Loucy (cell line): ENCODE measurements around the gene MPPED2.

ENCODE experiments used
- H2AFZ ChIP-seq: fragments of 200-600 bp; sonication (generic); 2 replicates; pipeline ENCODE4 v1.6.0; 2016; ENCODE audit warnings: antibody characterized with exemption, mild to moderate bottlenecking, low read length, moderate library complexity
- H3F3A ChIP-seq: fragments of 200-600 bp; 2 replicates; pipeline ENCODE4 v1.6.0; 2016; ENCODE audit warnings: antibody characterized with exemption, low read depth, mild to moderate bottlenecking
- H3K27me3 ChIP-seq: fragments of 200-600 bp; sonication (generic); 2 replicates; pipeline ENCODE4 v1.6.1; 2014; ENCODE audit warnings: low read length, mild to moderate bottlenecking; ENCODE audit not compliant: insufficient read depth, poor library complexity, severe bottlenecking
- H3K36me3 ChIP-seq: fragments of 200-600 bp; sonication (generic); 2 replicates; pipeline ENCODE4 v1.6.1; 2016; ENCODE audit warnings: low read length; ENCODE audit not compliant: insufficient read depth
- H3K4me1 ChIP-seq: fragments of 200-600 bp; sonication (generic); 2 replicates; pipeline ENCODE4 v1.5.1; 2014; ENCODE audit warnings: low read length, mild to moderate bottlenecking; ENCODE audit not compliant: insufficient read depth, poor library complexity, severe bottlenecking
- H3K4me2 ChIP-seq: fragments of 200-600 bp; sonication (generic); 2 replicates; pipeline ENCODE4 v1.6.0; 2014; ENCODE audit warnings: antibody characterized with exemption, low read length, low read depth, mild to moderate bottlenecking; ENCODE audit not compliant: poor library complexity, severe bottlenecking
- H3K4me3 ChIP-seq: fragments of 200-600 bp; sonication (generic); 2 replicates; pipeline ENCODE4 v1.5.1; 2014; ENCODE audit warnings: low read length, mild to moderate bottlenecking, mixed read lengths; ENCODE audit not compliant: poor library complexity, severe bottlenecking
- H3K79me2 ChIP-seq: fragments of 200-600 bp; sonication (generic); 2 replicates; pipeline ENCODE4 v1.6.1; 2014; ENCODE audit warnings: low read length; ENCODE audit not compliant: insufficient read depth
- H3K9ac ChIP-seq: fragments of 200-600 bp; sonication (generic); 2 replicates; pipeline ENCODE4 v1.6.0; 2014; ENCODE audit warnings: mild to moderate bottlenecking, low read depth, low read length, moderate library complexity; ENCODE audit not compliant: poor library complexity, severe bottlenecking
- H3K9me2 ChIP-seq: fragments of 200-600 bp; sonication (generic); replicated peaks from 2 replicates; pipeline ENCODE4 v1.6.1; 2016; ENCODE audit warnings: low read depth, low read length, mixed read lengths
- H3K9me3 ChIP-seq: fragments of 200-600 bp; sonication (generic); 2 replicates; pipeline ENCODE4 v1.6.1; 2014; ENCODE audit warnings: mild to moderate bottlenecking, antibody characterized with exemption, low read length, low read depth; ENCODE audit not compliant: insufficient read depth
- H4K20me1 ChIP-seq: fragments of 200-600 bp; sonication (generic); 2 replicates; pipeline ENCODE4 v1.6.0; 2014; ENCODE audit warnings: antibody characterized with exemption, low read length, mild to moderate bottlenecking; ENCODE audit not compliant: insufficient read depth, poor library complexity, severe bottlenecking
- CTCF ChIP-seq: fragments of 200-600 bp; sonication (generic); conservative IDR thresholded peaks from 2 replicates; pipeline ENCODE4 v1.5.1; 2014; ENCODE audit warnings: mild to moderate bottlenecking, antibody characterized with exemption, low read length
- EZH2phosphoT487 ChIP-seq: fragments of 200-600 bp; IDR thresholded peaks from 2 replicates; pipeline ENCODE4 v1.6.1; 2018; ENCODE audit warnings: antibody characterized with exemption, mild to moderate bottlenecking, moderate library complexity, borderline replicate concordance

The MPPED2 gene

GRCh38 chr11:30573951-30574350, 12.2 kb downstream of the MPPED2 start:
- Histone ChIP-seq H3K27me3 (no peaks in the 10 kb centered on the region), H3K36me3 (no peaks in the 10 kb centered on the region), H3K9me3 (no peaks in the 10 kb centered on the region), H3F3A (no peaks in the 10 kb centered on the region), H3K4me3 (no peak overlapping the region), H3K4me2 (no peak overlapping the region), H3K9me2 (no peaks in the 10 kb centered on the region), H3K79me2 (no peaks in the 10 kb centered on the region), H3K9ac (no peak overlapping the region), H4K20me1 (no peaks in the 10 kb centered on the region), H2AFZ (no peak overlapping the region), H3K4me1 (no peaks in the 10 kb centered on the region)
- TF ChIP-seq CTCF (no peak), EZH2phosphoT487 (no peak)

GRCh38 chr11:30568931-30569330, 17.2 kb downstream of the MPPED2 start:
- Histone ChIP-seq H3F3A (no peaks in the 10 kb centered on the region), H3K9me2 (no peaks in the 10 kb centered on the region), H3K9ac (no peak overlapping the region), H3K36me3 (no peaks in the 10 kb centered on the region), H3K27me3 (no peaks in the 10 kb centered on the region), H3K79me2 (no peaks in the 10 kb centered on the region), H3K4me2 (no peak overlapping the region), H4K20me1 (no peaks in the 10 kb centered on the region), H3K4me1 (no peaks in the 10 kb centered on the region), H2AFZ (no peak overlapping the region), H3K4me3 (no peak overlapping the region), H3K9me3 (no peaks in the 10 kb centered on the region)
- TF ChIP-seq CTCF (no peak), EZH2phosphoT487 (no peak)

- Histone ChIP-seq H3K4me2 (no peak overlapping the region), H3K9ac (no peak overlapping the region), H3K9me3 (no peaks in the 10 kb centered on the region), H3K9me2 (no peaks in the 10 kb centered on the region), H3K4me3 (no peak overlapping the region), H2AFZ (no peak overlapping the region), H4K20me1 (no peaks in the 10 kb centered on the region), H3F3A (no peaks in the 10 kb centered on the region), H3K36me3 (no peaks in the 10 kb centered on the region), H3K79me2 (no peaks in the 10 kb centered on the region), H3K4me1 (no peaks in the 10 kb centered on the region), H3K27me3 (no peaks in the 10 kb centered on the region)
- TF ChIP-seq CTCF = no peak
- TF ChIP-seq EZH2phosphoT487 = no peak
Observed at GRCh38 chr11:30567644-30568043, 18.5 kb downstream of the MPPED2 start.
